K562 (cell line): ENCODE data around the gene CTDNEP1. TPM values are rescaled to one million over a fixed set of nuclear protein-coding genes. Genes with fewer than 3 reads are reported as not detected.
A peak's percentile ranks its signal among the peaks of the same experiment; 100 is the strongest.

ENCODE experiments used
- BCLAF1 ChIP-seq, 2 experiments: fragments of 450-650 bp in 1 of 2; IDR thresholded peaks; 2 replicates each; pipeline ENCODE4 v1.6.1; 2011 to 2017; ENCODE audit warnings: low read depth in 2 of 2, antibody characterized with exemption in 1 of 2, borderline replicate concordance in 1 of 2, low read length in 1 of 2, mild to moderate bottlenecking in 1 of 2, mixed read lengths in 1 of 2; ENCODE audit not compliant: control insufficient read depth in 1 of 2
- CLOCK ChIP-seq: fragments of 250-450 bp; sonication (Bioruptor Pico); IDR thresholded peaks from 2 replicates; pipeline ENCODE4 v1.4.0; 2020; ENCODE audit warnings: mild to moderate bottlenecking, moderate library complexity, borderline replicate concordance
- KLF16 ChIP-seq: IDR thresholded peaks from 2 replicates; pipeline ENCODE4 v1.6.1; 2016; ENCODE audit warnings: antibody characterized with exemption
- NCOA6 ChIP-seq: fragments of 450-650 bp; IDR thresholded peaks from 2 replicates; pipeline ENCODE4 v1.6.1; 2017; ENCODE audit warnings: mild to moderate bottlenecking
- POLR2B ChIP-seq: fragments of 450-650 bp; IDR thresholded peaks from 2 replicates; pipeline ENCODE4 v1.6.1; 2018; ENCODE audit warnings: low read depth; ENCODE audit not compliant: partially characterized antibody
- RBM14 ChIP-seq: fragments of 200-400 bp; formaldehyde crosslinking; IDR thresholded peaks from 2 replicates; pipeline ENCODE4 v1.6.1; 2018; ENCODE audit warnings: low read depth, mild to moderate bottlenecking, low read length, moderate library complexity, borderline replicate concordance; ENCODE audit not compliant: insufficient read depth
- TFAM ChIP-seq: fragments of 250-450 bp; sonication (Bioruptor Pico); conservative IDR thresholded peaks from 2 replicates; pipeline ENCODE4 v1.5.0; 2021; ENCODE audit warnings: mild to moderate bottlenecking, moderate library complexity
- USF1 ChIP-seq: sonication (generic); formaldehyde crosslinking; IDR thresholded peaks from 2 replicates; pipeline ENCODE4 v1.9.0; 2022; ENCODE audit warnings: mild to moderate bottlenecking, missing genetic modification reagents
- ZBTB7A ChIP-seq: IDR thresholded peaks from 2 replicates; pipeline ENCODE4 v1.6.1; 2011; ENCODE audit warnings: low read depth, mild to moderate bottlenecking, low read length, moderate library complexity, borderline replicate concordance; ENCODE audit not compliant: control insufficient read depth
- ZNF124 ChIP-seq: sonication (generic); formaldehyde crosslinking; IDR thresholded peaks from 2 replicates; pipeline ENCODE4 v1.8.1; 2022; ENCODE audit warnings: missing genetic modification reagents
- ZNF407 ChIP-seq: fragments of 450-650 bp; IDR thresholded peaks from 2 replicates; pipeline ENCODE4 v1.6.1; 2016; ENCODE audit warnings: low read depth
- polyA plus RNA-seq, 8 experiments: library from polyadenylated mRNA; depleted of rRNA in 4 of 8; stranded (reverse) in 5 of 8; unstranded in 3 of 8; fragments of >200 nt; fragmentation: Nextera tagmentation in 2 of 8; fragmentation: Illumina TruSeq in 1 of 8; extraction: Ambion mirVana in 2 of 8; extraction: Trizol in 1 of 8; gene quantifications; 2 replicates each; pipeline versions ENCODE4 v1.2.1 to v1.2.3, GENCODE V29; 2011 to 2014; ENCODE audit warnings: inconsistent platforms in 1 of 8, missing spikeins in 1 of 8
- total RNA-seq, 7 experiments: library from RNA; depleted of rRNA in 6 of 7; stranded (reverse); fragments of >200 nt in 6 of 7; fragmentation: Illumina TruSeq in 2 of 7; extraction: Trizol in 2 of 7; gene quantifications; 2 replicates each; pipeline versions ENCODE4 v1.2.1 to v1.2.3, GENCODE V29; 2011 to 2021; ENCODE audit warnings: low replicate concordance in 1 of 7

Gene CTDNEP1
- total and polyA plus RNA-seq, 9 of the 15 experiments (the other 6 are each of a cell fraction or from before 2014, with no cell fraction given): 10.7 to 150 (median 28.5) TPM

- TF ChIP-seq ZNF407: no peak
- TF ChIP-seq USF1 (CRISPR knock-in tag): peak; percentile 98
- no peak for TF ChIP-seq TFAM
- TF ChIP-seq CLOCK: no peak
- TF ChIP-seq ZNF124 (CRISPR knock-in tag): no peak
- no peak for TF ChIP-seq NCOA6
- TF ChIP-seq ZBTB7A: peak; percentile 48; the same call in 1 of the 2 replicates
- no peak for TF ChIP-seq RBM14
- no peak for TF ChIP-seq BCLAF1 (IDR thresholded peaks at IDR 0.05; ENCODE audit: borderline replicate concordance in 1 of 2, control insufficient read depth in 1 of 2, low read depth in 2 of 2, low read length in 1 of 2)
- peak; percentile 79 for TF ChIP-seq POLR2B
- no peak for TF ChIP-seq KLF16
Measured at GRCh38 chr17:7242717-7243452, 8.6 kb downstream of the CTDNEP1 start (continued).
